HG02852 (cell line): ENCODE data around the gene PLA2G5.

Source experiments
- ATAC-seq: cut with Tn5 transposase; IDR thresholded peaks from one replicate; pipeline ENCODE4 v1.9.1; 2021; ENCODE audit warnings: mild to moderate bottlenecking, moderate library complexity; ENCODE audit not compliant: unreplicated experiment

The PLA2G5 gene

DNA sequence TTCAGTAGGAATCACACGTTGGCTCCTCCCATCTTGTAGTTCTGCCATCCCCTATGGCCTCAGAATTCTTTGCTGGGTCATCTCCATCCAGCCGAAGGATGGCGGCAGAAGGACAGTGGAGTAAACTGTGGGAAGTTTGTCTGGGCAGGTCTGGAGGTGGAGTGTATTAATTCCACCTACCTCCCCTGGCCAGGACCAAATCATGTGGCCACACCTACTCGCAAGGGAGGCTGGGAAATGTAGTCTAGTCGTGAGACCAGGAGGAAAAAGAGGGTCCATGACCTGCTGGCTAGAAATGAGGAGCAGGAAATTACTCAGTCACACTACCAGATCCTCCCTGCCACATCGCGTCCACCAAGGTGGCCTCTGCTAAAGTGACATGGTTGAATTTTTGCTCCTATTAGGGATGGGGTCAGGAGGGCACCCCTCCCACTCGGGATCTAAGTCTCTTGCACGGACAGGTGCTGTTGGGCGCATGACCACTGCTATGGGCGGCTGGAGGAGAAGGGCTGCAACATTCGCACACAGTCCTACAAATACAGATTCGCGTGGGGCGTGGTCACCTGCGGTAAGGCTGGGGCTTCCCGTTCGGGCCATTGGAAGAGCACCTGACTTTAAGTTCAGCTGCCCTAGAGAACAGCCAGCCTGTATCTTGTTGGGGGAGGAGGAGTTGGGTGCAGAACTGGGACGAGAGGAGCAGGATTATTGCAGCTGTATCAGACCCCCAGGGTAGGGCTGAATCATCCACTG, 19.5 kb downstream of the PLA2G5 start:
- no peak for ATAC-seq

DNA sequence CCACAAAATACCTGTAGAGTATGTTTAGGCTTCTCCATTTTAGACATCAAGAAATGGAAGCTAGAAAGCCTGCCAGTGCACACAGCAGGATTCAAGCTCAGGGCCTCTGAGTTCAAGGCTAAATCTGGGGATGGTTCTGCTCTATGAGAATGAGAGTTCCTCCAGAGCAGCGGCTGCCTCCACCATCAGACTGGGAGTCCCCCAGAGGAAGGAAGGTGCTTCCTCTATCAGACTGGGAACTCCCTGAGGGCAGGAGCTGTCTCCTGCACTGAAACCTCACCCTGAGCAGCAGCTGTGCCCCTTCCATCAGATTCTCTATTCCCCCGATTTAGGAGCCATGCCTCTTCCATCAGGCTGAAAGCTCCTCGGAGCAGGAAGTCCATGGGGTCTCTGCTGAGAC, 20.1 kb downstream of the PLA2G5 start:
- no peak for ATAC-seq

DNA sequence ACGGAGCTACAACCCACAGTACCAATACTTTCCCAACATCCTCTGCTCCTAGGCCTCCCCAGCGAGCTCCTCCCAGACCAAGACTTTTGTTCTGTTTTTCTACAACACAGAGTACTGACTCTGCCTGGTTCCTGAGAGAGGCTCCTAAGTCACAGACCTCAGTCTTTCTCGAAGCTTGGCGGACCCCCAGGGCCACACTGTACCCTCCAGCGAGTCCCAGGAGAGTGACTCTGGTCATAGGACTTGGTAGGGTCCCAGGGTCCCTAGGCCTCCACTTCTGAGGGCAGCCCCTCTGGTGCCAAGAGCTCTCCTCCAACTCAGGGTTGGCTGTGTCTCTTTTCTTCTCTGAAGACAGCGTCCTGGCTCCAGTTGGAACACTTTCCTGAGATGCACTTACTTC, 20.6 kb downstream of the PLA2G5 start:
- ATAC-seq: no peak

DNA sequence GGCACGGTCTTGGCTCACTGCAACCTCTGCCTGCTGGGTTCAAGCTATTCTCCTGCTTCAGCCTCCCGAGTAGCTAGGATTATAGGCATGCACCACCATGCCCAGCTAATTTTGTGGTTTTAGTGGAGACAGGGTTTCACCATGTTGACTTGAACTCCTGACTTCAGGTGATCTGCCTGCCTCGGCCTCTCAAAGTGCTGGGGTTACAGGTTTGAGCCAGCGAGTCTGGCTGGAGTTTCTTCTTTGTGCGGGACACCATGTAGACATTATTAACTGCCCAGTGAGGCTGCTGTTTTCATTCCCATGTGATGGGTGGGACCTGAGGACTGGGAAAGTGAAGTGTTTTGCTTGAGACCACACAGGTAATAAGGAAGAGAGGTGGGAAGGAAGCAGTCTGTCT, 23.3 kb downstream of the PLA2G5 start:
- ATAC-seq: no peak

DNA sequence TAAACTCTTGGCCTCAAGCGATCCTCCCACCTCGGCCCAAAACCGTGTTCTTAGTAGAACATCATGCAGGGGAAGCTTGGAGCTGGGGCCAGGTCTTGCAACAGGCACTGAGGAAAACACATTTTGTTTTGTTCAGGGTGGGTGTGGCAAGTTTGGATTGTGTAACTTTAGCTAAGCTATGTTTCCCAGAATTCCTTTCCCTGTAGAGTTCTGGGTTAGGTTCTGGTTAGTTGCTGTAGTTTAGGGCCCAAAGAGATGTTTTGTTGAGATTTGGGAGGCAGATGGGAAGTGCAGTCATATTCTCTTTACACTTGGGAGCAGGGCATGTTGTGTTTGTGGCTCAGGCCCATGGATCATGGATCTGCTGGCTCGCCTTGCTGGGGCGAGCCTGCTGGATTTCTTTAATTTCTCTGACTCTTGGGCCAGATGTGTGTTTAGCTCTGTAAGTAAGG, 24.0 kb downstream of the PLA2G5 start:
- no peak for ATAC-seq

DNA sequence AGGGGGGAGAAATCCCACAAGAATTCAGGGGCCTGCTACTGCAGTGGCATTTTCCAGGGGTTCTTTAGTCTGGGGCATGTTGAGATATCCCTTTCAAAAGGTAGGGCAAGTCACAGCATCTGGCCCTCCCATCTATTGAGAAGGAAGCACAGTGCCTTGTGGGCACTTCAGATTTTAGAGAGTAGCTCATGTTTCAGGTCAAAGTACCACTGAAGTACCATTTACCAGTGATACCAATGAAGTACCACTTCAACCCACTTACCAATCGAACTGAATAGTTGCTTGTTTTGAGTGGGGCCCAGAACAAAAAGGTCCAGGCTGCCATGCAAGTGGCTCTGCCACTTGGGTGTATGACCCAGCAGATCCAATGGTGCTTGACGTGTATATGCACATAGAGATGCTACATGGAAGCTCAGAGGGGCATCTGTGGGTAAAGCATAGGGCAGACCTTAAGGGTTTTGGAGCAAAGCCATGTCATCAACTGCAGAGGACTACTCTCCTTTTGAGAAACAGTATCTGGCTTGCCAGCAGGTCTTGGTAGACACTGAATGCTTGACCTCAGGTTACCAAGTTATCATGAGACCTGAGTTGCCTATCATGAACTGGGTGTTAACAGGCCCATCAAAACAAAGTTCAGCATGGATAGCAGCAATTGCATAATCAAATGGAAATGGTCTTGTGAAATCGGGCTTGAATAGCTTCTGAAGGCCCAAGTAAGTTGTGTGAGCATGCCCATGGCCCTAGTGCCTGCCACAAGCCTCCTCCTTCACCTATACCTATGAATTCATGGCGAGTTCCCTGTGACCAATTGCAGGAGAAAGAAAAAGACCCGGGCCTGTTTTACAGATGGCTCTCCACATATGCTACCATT, 25.8 kb downstream of the PLA2G5 start:
- ATAC-seq: no peak

DNA sequence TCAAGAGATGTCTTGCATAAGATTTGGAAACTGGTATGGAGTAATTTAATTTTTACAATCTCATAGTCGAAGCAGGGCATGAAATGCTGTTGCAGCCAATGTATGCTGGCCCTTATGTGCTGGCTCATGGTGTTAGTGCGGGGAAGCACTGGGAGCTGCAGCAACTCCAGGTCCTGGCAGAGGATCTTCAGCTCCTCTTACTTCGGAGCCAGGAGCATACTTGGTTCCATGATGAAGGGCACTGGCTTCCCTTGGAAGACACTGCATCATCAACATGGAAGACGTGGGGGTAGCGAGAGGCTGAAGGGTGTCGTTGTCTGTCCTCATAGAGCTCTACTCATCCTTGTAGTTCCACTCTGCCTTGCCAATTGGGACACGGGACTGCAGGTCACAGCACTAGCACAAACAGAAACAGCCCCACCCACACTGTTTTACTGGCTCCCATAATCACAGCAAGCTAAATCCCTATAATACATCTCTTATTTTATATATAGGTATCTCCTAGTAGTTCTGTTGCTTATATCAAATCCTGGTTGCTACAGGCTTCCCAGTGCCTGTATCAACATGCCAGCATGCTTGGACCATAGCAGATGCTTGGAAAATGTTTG, 26.9 kb downstream of the PLA2G5 start:
- ATAC-seq: no peak

DNA sequence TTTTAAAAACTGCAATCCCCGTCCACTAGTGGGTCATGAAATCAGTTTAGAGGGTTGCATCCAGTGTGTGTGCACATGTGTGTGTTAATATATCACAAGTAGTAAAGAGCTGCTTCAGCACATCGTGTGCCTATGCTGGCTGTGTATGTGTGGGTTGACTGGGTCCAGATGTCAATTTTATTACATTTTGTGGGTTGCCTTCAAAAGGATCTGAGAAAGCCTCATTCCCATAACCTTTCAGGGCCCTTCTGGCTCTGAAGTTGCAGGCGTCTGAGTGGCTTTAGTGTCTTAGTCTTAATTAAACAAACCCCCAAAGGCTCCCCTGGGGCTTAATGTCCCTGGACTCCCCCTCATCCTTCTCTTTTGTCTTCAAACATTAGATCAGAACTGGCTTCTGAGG, 29.5 kb downstream of the PLA2G5 start:
- ATAC-seq: no peak

DNA sequence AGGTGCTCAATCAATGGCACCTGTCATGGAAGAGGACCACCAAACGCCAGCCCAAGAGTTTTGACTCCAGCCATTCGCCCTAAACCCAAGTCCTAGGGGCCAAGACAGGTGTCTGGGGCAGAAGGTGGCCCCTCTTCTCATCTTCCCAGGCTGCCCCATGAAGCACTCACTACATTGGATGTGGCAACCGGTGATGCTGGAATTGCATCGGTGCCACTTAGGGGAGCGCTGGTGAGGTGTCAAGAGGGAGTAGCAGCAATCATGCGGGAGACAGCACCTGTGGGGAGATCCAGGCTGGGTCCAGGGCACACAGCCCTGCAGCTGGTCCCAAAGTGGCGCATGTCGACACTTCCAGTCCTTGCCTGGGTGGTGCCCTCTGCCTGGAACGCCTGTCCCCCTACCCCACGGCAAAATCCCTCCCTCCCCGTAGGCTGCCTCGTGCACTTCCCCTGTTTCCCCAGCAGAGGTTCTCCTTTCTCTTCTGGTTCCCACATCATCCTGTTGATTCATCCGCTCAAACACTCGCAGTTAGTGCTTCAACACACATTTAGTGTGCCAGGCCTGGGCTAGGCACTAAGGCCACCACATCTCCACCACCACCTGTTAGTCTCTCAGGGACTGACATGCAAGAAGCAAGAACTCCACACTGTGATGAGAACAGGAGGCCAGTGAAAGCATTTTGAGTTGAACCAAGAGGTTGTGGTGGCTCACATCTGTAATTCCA, 30.8 kb downstream of the PLA2G5 start:
- ATAC-seq: no peak

DNA sequence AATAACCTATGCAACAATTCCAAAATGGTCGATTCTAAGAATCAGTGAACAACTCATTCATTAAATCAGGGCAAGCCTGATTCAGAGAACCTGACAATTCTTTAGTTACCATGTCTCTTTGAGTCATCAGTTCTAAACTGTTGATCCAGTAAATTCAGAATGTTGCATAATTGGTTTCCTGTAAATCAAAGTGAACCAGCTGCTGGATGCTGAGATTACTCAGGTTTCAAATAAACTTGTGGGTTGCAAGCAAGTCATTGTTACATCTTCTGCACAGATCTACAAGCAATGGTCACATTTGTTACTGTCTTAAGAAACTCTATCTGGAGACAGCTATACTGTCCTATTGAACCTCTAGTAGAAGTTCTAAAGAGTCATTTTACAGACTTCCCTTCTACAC, 32.9 kb downstream of the PLA2G5 start:
- ATAC-seq: no peak

DNA sequence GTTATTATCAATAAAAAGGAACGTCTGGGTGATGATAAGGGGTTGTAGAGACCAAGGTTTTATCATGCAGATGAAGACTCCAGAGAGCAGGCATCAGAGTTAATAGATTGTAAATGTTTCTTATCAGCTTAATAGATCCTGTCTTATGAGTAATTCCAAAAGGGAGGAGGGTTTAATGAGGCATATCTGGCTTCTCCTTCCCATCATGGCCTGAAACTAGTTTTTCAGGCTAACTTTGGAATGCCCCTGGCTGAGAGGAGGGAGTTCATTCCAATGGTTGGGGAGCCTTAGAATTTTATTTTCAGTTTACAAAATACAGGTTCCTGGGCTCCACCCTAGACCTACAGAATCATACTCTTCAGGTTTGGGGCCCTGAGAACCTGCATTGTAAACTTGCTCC, 35.9 kb downstream of the PLA2G5 start:
- no peak for ATAC-seq

DNA sequence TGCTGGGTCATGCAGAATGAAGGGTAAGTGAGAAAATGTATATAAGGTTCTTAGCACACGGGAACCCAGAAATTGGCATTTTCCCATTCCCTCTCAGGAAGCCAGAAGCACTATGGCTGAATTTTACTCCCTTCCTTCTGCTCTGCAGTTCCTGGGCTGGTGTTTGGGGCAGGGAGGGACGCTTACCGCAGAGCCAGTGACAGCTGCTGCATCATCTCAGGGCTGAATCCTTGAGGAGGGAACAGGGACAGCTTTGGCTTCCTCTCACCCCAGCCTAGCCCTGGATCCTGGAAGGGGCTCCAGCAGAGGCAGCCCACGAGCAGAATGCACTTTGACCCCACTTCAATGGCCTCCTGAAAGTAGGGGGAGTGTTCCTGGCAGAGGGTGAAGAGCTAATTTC, 37.4 kb downstream of the PLA2G5 start:
- no peak for ATAC-seq

DNA sequence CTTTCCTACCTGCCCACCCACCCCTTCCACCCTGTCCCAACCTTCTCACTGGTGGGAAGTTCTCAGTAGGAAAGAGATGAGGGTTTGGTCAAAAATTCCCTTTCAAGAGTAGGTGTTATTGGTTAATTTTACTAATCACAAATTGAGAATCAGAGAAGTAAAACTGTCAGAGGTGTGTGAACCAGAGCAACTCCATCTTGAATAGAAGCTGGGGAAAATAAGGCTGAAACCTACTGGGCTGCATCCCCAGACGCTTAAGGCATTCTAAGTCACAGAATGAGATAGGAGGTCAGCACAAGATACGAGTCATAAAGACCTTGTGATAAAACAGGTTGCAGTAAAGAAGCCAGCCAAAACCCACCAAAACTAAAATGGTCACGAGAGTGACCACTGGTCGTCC, 37.8 kb downstream of the PLA2G5 start:
- ATAC-seq: no peak

DNA sequence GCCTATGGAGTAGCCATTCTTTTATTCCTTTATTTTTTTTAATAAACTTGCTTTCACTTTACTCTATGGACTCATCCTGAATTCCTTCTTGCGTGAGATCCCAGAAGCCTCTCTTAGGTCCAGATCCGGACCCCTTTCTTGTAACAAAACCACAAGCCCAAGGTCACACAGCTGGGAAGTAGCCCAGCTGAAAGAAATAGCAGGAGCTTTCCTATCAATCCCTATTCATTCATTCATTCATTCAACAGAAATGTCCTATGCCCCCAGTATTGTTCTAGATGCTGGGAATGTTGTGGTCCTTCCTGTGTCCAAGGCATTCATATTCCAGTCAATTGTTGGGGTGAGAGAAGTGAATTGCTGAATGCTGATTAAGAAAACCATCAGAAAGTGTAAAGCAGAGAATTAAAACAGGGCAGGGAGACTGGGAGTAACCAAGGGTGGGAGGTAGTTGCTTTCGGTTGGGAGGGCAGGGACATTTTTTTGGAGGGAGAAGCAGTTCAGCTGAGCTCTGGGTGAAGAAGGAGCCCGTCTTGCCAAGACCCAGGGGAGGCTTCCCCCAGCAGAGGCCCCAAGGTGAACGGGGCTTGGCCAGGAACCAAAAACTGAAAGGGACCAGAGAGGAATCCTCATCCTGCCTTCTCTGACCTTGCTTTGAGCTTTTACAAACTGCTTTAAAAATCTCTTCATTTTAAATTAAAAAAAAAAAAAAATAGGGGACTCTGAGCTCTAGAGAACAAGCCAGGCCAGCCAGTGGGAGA, 38.6 kb downstream of the PLA2G5 start:
- no peak for ATAC-seq

DNA sequence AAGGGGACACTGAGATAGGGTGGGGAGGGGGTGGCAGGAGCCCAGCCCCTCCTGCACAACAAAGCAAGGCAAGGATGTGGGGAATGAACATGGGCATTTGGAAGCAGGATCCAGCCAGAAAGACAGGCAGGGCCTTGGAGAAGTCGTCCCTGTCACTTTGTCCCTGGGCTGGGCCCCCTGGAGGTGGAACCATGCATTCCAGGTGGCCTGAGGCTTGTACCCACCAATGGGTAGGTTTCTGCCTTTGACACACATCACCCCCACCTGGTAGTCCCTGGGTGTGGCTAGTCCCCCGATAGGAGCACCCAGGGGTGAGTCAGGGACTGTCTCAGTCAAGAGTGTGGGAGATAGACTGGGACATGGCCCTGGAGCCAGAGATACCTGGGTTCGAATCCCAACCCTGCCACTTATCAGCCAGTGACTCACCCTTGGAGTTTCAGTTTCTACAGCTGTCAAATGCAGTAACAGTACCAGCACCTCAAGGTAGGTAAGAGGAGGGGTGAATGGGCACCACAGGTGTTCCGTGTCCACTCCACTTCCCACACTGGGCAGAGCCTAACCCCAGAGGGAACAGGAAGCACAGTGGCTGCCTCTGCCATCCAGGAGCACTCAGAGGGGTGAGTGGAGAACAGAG, 39.3 kb downstream of the PLA2G5 start:
- ATAC-seq: no peak

DNA sequence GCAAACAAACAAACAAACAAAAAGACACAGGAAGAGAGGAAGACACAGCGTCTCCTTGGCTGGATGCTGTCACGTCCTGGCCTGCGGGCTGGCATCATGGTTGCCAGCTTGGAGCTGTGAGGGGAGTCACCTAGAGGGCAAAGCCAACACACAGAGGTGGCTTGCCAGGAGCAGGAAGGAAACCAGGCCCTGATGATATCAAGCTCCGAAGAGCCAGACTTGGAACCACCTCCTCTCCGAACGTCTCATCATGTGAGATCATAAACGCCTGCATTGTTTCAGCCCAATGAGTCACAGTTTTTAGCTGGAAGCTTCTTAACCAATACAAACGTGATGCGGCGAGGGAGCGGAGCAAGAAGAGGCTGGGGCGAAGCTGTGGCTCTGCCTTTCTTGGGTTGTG, 40.7 kb downstream of the PLA2G5 start:
- no peak for ATAC-seq

DNA sequence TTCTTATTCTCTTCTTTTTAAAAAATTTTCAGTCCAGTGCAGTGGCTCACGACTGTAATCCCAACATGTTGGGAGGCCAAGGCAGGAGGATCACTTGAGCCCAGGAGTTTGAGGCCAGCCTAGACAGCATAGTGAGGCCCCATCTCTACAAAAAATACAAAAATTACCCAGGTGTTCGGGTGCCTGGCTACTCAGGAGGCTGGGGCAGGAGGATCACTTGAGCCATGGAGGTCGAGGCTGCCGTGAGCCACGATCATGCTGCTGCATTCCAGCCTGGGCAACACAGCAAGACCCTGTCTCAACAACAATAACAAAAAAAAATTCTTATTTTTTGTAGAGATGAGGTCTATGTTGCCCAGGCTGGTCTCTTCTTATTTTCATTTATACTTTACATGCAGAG, 41.5 kb downstream of the PLA2G5 start:
- ATAC-seq: no peak

DNA sequence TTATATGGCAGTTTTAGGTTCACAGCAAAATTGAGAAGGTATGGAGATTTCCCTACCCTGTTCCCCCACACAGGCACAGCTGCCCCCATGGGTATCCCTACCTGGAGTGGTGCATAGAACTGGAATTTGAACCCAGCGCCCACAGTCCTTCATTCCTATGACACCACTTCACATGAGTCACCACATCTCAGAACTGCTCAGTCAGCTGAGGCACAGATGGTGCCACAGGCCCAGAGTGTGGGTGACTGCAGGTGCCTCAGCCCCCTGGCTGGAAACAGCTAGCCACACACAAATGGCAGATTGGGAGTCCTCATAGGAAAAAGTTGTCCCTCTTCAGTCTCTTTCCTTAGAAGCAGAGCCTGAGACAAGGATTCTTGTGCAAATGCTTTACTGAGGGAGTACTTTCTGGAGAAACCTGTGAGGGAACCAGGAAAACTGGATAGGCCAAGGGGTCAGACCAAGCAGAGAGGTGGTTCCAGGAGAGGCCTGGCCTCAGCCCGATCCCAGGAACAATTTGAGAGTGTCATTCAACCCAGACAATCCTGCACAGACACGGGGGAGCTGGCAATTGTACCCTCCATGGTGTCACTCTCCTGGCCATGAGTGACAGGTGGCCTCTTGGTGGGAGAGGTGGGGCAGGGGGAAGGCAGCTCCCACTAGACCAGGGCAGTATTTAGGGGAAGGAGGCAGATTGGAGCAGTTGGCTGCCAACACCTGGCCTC, 42.4 kb downstream of the PLA2G5 start:
- ATAC-seq: no peak

DNA sequence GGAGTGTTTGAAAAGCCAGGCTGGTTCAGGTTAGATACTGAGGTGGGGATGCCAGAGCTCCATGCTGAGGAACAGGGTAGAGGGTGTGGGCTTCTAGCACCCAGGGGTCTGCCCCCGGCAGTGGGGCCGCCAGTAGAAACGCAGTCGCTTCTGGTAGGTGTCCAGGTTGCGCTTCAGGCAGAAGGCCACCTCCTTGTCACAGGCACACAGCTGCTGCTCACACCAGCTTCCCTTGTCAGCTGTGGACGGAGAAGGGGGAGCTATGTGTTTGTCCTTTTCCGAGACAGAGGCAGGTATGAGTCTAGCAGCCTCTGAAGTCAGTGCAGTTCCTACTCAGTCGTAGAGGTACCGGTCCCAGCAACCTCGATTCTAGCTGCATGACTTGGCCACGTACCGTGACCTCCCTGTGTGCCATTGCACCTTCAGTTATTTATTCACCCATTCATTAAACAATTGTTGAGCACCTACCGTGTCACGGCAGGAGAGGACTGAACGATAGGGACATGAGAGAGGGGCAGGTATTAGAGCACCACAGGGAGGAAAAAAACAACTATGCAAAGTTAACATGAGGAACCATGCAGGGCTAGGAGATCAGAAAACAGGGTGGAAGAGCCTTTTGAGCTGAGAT, 44.1 kb downstream of the PLA2G5 start:
- ATAC-seq: no peak
